Astrocyte (in vitro differentiated cells and primary cell): Measurements from ENCODE around the gene KRT5.

Source experiments
- EZH2 ChIP-seq: IDR thresholded peaks from 2 replicates; pipeline ENCODE4 v1.6.1; 2012; ENCODE audit warnings: mild to moderate bottlenecking, low read length, inconsistent platforms; ENCODE audit not compliant: insufficient read depth
- TF ChIP-seq, protein P1 (sequence below): IDR thresholded peaks from 2 replicates; pipeline ENCODE4 v1.5.1; 2011; ENCODE audit warnings: low read depth, mild to moderate bottlenecking, inconsistent platforms, low read length, moderate library complexity; ENCODE audit not compliant: insufficient read depth

DNA sequence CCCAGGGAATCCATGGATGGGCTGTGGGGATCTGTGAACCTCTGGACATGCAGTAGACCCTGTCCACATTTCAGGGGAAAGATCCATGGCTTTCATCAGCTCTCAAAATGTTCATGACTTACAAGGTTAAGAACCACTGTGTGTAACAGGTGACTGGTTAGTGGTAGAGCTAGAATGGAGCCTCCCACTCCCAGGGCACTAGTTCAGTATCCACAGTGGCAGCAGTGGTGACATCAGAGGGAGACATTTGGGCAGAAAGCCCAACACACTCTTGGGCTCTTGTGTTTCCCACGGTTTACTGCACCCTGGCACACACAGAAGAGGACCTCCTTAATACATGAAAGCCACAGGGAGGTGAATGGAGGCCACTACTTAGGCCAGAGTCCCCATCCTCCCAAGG, 44.4 kb upstream of the KRT5 start:
- TF ChIP-seq, protein P1, sequence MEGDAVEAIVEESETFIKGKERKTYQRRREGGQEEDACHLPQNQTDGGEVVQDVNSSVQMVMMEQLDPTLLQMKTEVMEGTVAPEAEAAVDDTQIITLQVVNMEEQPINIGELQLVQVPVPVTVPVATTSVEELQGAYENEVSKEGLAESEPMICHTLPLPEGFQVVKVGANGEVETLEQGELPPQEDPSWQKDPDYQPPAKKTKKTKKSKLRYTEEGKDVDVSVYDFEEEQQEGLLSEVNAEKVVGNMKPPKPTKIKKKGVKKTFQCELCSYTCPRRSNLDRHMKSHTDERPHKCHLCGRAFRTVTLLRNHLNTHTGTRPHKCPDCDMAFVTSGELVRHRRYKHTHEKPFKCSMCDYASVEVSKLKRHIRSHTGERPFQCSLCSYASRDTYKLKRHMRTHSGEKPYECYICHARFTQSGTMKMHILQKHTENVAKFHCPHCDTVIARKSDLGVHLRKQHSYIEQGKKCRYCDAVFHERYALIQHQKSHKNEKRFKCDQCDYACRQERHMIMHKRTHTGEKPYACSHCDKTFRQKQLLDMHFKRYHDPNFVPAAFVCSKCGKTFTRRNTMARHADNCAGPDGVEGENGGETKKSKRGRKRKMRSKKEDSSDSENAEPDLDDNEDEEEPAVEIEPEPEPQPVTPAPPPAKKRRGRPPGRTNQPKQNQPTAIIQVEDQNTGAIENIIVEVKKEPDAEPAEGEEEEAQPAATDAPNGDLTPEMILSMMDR, result no peak
- no peak for TF ChIP-seq EZH2
